Measurements from ENCODE around the gene TSPYL1. TPM values are rescaled to one million over a fixed set of nuclear protein-coding genes. Genes with fewer than 3 reads are reported as not detected.

The TSPYL1 gene
- total and polyA plus RNA-seq, 8 donors, result 2.9 to 77.1 (median 28.2) TPM

DNA sequence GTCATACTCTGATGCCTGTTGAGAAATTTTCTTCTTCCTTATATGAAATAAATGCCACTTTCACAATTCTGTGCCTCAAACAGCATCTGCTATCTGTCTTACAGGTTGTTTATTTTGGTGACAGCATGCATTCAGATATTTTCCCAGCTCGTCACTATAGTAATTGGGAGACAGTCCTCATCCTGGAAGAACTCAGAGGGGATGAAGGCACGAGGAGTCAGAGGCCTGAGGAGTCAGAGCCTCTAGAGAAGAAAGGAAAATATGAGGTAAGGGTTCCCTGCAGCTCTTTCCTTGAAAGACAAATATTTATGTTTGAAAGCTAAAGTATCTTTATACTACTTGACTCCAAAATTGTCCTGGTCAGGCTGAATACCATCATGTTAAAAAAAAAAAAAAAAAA lies 41.6 kb downstream of the TSPYL1 start:
- no peaks in the 10 kb centered on the region for H3K4me1 ChIP-seq
- DNase-seq, result no peak
- H3K27ac ChIP-seq, result no peak overlapping the region
- intact Hi-C loops (cut with DNase I; ENCODE audit: low total_unique reads), result no loop called here
- H3K9me3 ChIP-seq, result no peaks in the 10 kb centered on the region
- 64 to 89% (median 72%) methylated on average over 2 of the region's 2 CpGs for WGBS, 5 donors
- H3K4me3 ChIP-seq, result no peak overlapping the region
- peaks cover 4 to 41% (median 31%) of the 10 kb centered on the region in 4 donors for H3K36me3 ChIP-seq
- TF ChIP-seq POLR2AphosphoS5 (IDR thresholded peaks at IDR 0.05), result no peak
- TF ChIP-seq EP300 (IDR thresholded peaks at IDR 0.05), result no peak
- TF ChIP-seq, protein P1, sequence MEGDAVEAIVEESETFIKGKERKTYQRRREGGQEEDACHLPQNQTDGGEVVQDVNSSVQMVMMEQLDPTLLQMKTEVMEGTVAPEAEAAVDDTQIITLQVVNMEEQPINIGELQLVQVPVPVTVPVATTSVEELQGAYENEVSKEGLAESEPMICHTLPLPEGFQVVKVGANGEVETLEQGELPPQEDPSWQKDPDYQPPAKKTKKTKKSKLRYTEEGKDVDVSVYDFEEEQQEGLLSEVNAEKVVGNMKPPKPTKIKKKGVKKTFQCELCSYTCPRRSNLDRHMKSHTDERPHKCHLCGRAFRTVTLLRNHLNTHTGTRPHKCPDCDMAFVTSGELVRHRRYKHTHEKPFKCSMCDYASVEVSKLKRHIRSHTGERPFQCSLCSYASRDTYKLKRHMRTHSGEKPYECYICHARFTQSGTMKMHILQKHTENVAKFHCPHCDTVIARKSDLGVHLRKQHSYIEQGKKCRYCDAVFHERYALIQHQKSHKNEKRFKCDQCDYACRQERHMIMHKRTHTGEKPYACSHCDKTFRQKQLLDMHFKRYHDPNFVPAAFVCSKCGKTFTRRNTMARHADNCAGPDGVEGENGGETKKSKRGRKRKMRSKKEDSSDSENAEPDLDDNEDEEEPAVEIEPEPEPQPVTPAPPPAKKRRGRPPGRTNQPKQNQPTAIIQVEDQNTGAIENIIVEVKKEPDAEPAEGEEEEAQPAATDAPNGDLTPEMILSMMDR (IDR thresholded peaks at IDR 0.05), result no peak
- TF ChIP-seq POLR2A (IDR thresholded peaks at IDR 0.05), result no peak
- no peaks in the 10 kb centered on the region for H3K27me3 ChIP-seq

DNA sequence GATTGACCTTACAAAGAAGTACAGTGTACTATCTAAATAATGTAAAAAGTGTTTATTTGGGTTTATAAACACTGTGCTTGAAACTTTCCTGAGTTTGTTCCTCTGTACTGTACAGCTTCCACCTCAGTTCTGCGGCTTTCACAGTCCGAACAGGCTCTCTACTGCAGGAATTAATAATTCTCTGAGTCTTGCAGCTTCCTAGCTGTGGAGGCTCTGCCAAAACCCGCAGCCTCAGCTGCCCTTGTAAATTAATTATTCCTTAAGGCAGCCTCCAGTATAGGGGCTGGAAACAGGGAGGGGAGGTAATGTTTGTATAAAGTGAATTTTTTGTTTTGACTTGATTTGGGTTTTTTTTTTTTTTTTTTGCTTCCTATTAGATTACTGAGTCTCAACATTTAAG lies 45.0 kb downstream of the TSPYL1 start:
- Histone ChIP-seq H3K4me1 (no peaks in the 10 kb centered on the region), H3K4me3 (no peak overlapping the region), H3K9me3 (no peaks in the 10 kb centered on the region), H3K27ac (no peak overlapping the region), H3K36me3 (peaks cover 4 to 36% (median 29%) of the 10 kb centered on the region in 4 donors), H3K27me3 (no peaks in the 10 kb centered on the region)
- TF ChIP-seq, protein P1 (IDR thresholded peaks at IDR 0.05), result no peak
- TF ChIP-seq POLR2AphosphoS5 (IDR thresholded peaks at IDR 0.05), result no peak
- TF ChIP-seq POLR2A (IDR thresholded peaks at IDR 0.05), result no peak
- no peak for TF ChIP-seq EP300 (IDR thresholded peaks at IDR 0.05)
- intact Hi-C loops (cut with DNase I; ENCODE audit: low total_unique reads), result no loop called here
- WGBS, 5 donors, result 68 to 80% (median 70%) methylated on average over 3 of the region's 3 CpGs
- DNase-seq, result peak in 1 of 2 donors; percentile 17

DNA sequence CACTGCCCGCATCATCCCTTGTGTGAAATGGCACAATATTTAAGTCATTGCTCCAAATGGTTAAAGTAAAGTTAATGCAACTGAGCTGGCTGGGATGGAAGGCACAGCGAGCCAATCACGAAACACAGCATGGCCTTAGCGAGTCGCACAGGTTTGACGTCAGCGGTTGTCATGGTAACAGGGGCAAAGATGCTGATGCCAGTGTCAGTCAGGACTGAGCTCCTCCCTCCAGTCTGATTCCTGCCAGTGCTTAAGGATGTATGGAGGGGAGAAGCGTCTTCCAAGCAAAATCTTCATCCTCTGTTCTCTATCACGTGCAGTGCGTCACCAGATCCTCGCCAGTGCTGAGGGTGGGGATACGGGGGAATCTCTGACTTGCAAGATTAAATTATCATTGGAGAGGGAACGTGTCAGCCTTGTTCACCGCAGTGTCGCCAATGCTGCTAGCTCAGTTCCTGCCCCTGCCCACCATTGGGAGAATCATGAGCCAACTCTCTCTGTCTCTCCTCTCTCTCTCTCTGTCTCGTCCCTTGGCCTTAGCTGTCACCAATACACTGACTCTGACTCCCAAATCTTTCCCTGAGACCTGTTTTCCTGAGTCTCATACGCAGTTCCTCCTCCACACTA lies 50.3 kb downstream of the TSPYL1 start:
- Histone ChIP-seq H3K4me1 (no peaks in the 10 kb centered on the region), H3K36me3 (peaks cover 0 to 14% (median 7%) of the 10 kb centered on the region in 4 donors), H3K27me3 (no peaks in the 10 kb centered on the region), H3K9me3 (no peaks in the 10 kb centered on the region), H3K4me3 (peak overlapping the region; percentile 22 to 30 (median 24)), H3K27ac (no peak overlapping the region)
- intact Hi-C loops (cut with DNase I; ENCODE audit: low total_unique reads), result no loop called here
- peak; percentile 49 to 95 for DNase-seq
- no peak for TF ChIP-seq POLR2A (IDR thresholded peaks at IDR 0.05)
- TF ChIP-seq POLR2AphosphoS5 (IDR thresholded peaks at IDR 0.05), result peak in 2 of 3 donors; percentile 21 to 26
- no peak for TF ChIP-seq EP300 (IDR thresholded peaks at IDR 0.05)
- TF ChIP-seq, protein P1 (IDR thresholded peaks at IDR 0.05), result no peak
- WGBS, 5 donors, result 74 to 85% (median 80%) methylated on average over 17 of the region's 17 CpGs

Other genes with a start within 250 kb of the TSPYL1 start
- 10 to 100 TPM in 3 of 5 donors, 1 to 10 TPM in 2; 4.7 to 23.3 (median 10.7) TPM for gene FRK, start 219.0 kb downstream of the TSPYL1 start, total RNA-seq
- 1 to 10 TPM; 1.0 to 1.8 (median 1.8) TPM for gene FRK, start 219.0 kb downstream of the TSPYL1 start, polyA plus RNA-seq
- 100 to 1,000 TPM in 1 of 5 donors, 10 to 100 TPM in 4; 15.6 to 136 (median 22.9) TPM for gene NT5DC1, start 179.1 kb downstream of the TSPYL1 start, total RNA-seq
- 10 to 100 TPM in 2 of 3 donors, 1 to 10 TPM in 1; 8.0 to 14.7 (median 12.7) TPM for gene NT5DC1, start 179.1 kb downstream of the TSPYL1 start, polyA plus RNA-seq
- gene COL10A1, start 153.8 kb downstream of the TSPYL1 start, total RNA-seq, result under 1 TPM in 1 of 5 donors, not detected in 4; 0.37 TPM
- gene COL10A1, start 153.8 kb downstream of the TSPYL1 start, polyA plus RNA-seq, result not detected
- 10 to 100 TPM in 2 of 5 donors, 1 to 10 TPM in 3; 2.3 to 33.5 (median 8.7) TPM for gene TSPYL4, start 25.9 kb downstream of the TSPYL1 start, total RNA-seq
- gene TSPYL4, start 25.9 kb downstream of the TSPYL1 start, polyA plus RNA-seq, result 10 to 100 TPM in 1 of 3 donors, 1 to 10 TPM in 2; 5.8 to 10.4 (median 9.5) TPM
- 10 to 100 TPM in 4 of 5 donors, 1 to 10 TPM in 1; 3.8 to 39.8 (median 15.8) TPM for gene DSE, start 91.0 kb upstream of the TSPYL1 start, total RNA-seq
- gene DSE, start 91.0 kb upstream of the TSPYL1 start, polyA plus RNA-seq, result 10 to 100 TPM in 1 of 3 donors, 1 to 10 TPM in 2; 3.9 to 10.7 (median 7.7) TPM
- gene CALHM6, start 181.4 kb upstream of the TSPYL1 start, total RNA-seq, result 1 to 10 TPM in 2 of 5 donors, not detected in 3; 8.1 to 8.7 TPM
- 1 to 10 TPM; 5.0 to 8.6 (median 8.3) TPM for gene CALHM6, start 181.4 kb upstream of the TSPYL1 start, polyA plus RNA-seq
- 1 to 10 TPM in 2 of 5 donors, under 1 TPM in 3; under 0.01 to 4.2 (median 0.29) TPM for gene CALHM5, start 231.7 kb upstream of the TSPYL1 start, total RNA-seq
- gene CALHM5, start 231.7 kb upstream of the TSPYL1 start, polyA plus RNA-seq, result under 1 TPM; 0.10 to 0.44 (median 0.15) TPM